Measurements from ENCODE around the gene BEST4.

GRCh38 chr1:44757420-44757819, 30.6 kb downstream of the BEST4 start:
- no peak for TF ChIP-seq CTCF (IDR thresholded peaks at IDR 0.05; ENCODE audit: extremely low read depth in 1 of 2, insufficient read depth in 1 of 2, low read depth in 1 of 2, low read length in 2 of 2)
- TF ChIP-seq POLR2A (IDR thresholded peaks at IDR 0.05; ENCODE audit: low read depth, low read length) = no peak
- no peak for TF ChIP-seq GATA2 (IDR thresholded peaks at IDR 0.05; ENCODE audit: insufficient read depth, insufficient read length, low read depth, low read length)
- no peak for TF ChIP-seq POLR2AphosphoS5 (IDR thresholded peaks at IDR 0.05; ENCODE audit: insufficient read depth, low read depth, low read length)
- TF ChIP-seq EZH2 (IDR thresholded peaks at IDR 0.05; ENCODE audit: borderline replicate concordance, low read depth, low read length, severe bottlenecking) = no peak
- TF ChIP-seq MYC (IDR thresholded peaks at IDR 0.05; ENCODE audit: low read depth, low read length) = no peak
- TF ChIP-seq MAX (IDR thresholded peaks at IDR 0.05; ENCODE audit: insufficient read depth, insufficient read length) = no peak
- no peak for TF ChIP-seq FOS (IDR thresholded peaks at IDR 0.05; ENCODE audit: borderline replicate concordance, insufficient read depth, low read length)

Measured in endothelial cell of umbilical vein (primary cell).